CD4-positive, alpha-beta T cell treated with Interleukin-1 beta for 1 hour (primary cell): ENCODE measurements around the gene PLEKHA6.

Source experiments
- DNase-seq, 2 donors: peaks; one replicate each; pipeline ENCODE4 v3.0.0-alpha.2; 2020 to 2022

The PLEKHA6 gene

GRCh38 chr1:204227996-204228785 lies 131.5 kb downstream of the PLEKHA6 start:
- DNase-seq, result no peak

GRCh38 chr1:204227351-204227750 lies 132.4 kb downstream of the PLEKHA6 start:
- DNase-seq, result no peak

- DNase-seq, result no peak
These were observed 133.6 kb downstream of the PLEKHA6 start for GRCh38 chr1:204225841-204226735.

GRCh38 chr1:204224655-204225054 lies 135.1 kb downstream of the PLEKHA6 start:
- no peak for DNase-seq

GRCh38 chr1:204223129-204223860 lies 136.4 kb downstream of the PLEKHA6 start:
- no peak for DNase-seq

- DNase-seq, result no peak
These were observed 137.0 kb downstream of the PLEKHA6 start for GRCh38 chr1:204222764-204223055.

- no peak for DNase-seq
These were observed 137.5 kb downstream of the PLEKHA6 start for GRCh38 chr1:204222006-204222763.

- DNase-seq, result no peak
These were observed 138.5 kb downstream of the PLEKHA6 start for GRCh38 chr1:204221271-204221670.

GRCh38 chr1:204219971-204220616 lies 139.6 kb downstream of the PLEKHA6 start:
- no peak for DNase-seq

- no peak for DNase-seq
These were observed 141.2 kb downstream of the PLEKHA6 start for GRCh38 chr1:204218552-204218951.

GRCh38 chr1:204217648-204218000 lies 142.1 kb downstream of the PLEKHA6 start:
- DNase-seq, result no peak

- no peak for DNase-seq
These were observed 142.7 kb downstream of the PLEKHA6 start for GRCh38 chr1:204216880-204217647.

GRCh38 chr1:204216236-204216635 lies 143.5 kb downstream of the PLEKHA6 start:
- DNase-seq, result no peak

GRCh38 chr1:204213668-204214662 lies 145.8 kb downstream of the PLEKHA6 start, which contains the start of gene GOLT1A:
GOLT1A (minus strand) TSS chr1:204213988; CDS start chr1:204213906, 82 bp downstream.
- DNase-seq, result peak; percentile 21 to 37

GRCh38 chr1:204212715-204213114 lies 147.0 kb downstream of the PLEKHA6 start:
- DNase-seq, result no peak

GRCh38 chr1:204211046-204211445 lies 148.7 kb downstream of the PLEKHA6 start:
- no peak for DNase-seq

GRCh38 chr1:204207136-204207616 lies 152.6 kb downstream of the PLEKHA6 start:
- DNase-seq, result peak; percentile 56 to 64

GRCh38 chr1:204206121-204206520 lies 153.6 kb downstream of the PLEKHA6 start:
- DNase-seq, result no peak

GRCh38 chr1:204205486-204205885 lies 154.2 kb downstream of the PLEKHA6 start:
- DNase-seq, result no peak

- DNase-seq, result no peak
These were observed 154.8 kb downstream of the PLEKHA6 start for GRCh38 chr1:204204944-204205343.
